CD14-positive monocyte (primary cell): ENCODE results near the gene SGCD. TPM values are rescaled to one million over a fixed set of nuclear protein-coding genes. Genes with fewer than 3 reads are reported as not detected.

Source experiments
- DNase-seq, 3 donors: peaks; one replicate each; pipeline ENCODE4 v3.0.0-alpha.2; 2011 to 2022
- H2AFZ ChIP-seq: 2 replicates; pipeline ENCODE4 v1.6.0; 2012; ENCODE audit warnings: mild to moderate bottlenecking, low read depth, low read length, inconsistent platforms; ENCODE audit not compliant: insufficient read depth, poor library complexity, severe bottlenecking
- H3K27ac ChIP-seq, 2 donors: 1 replicate in 1 of 2; 2 replicates in 1 of 2; pipeline ENCODE4 v1.5.1; 2012 to 2013; ENCODE audit warnings: low read length in 2 of 2, control low read depth in 1 of 2, inconsistent platforms in 1 of 2, low read depth in 1 of 2, mild to moderate bottlenecking in 1 of 2
- H3K27me3 ChIP-seq, 2 donors: one replicate each; pipeline versions ENCODE4 v1.6.0 to v1.6.1; 2011 to 2013; ENCODE audit warnings: low read length in 2 of 2; ENCODE audit not compliant: control insufficient read depth in 2 of 2, insufficient read depth in 2 of 2
- H3K36me3 ChIP-seq, 2 donors: replicated peaks in 1 of 2; 1 replicate in 1 of 2; 2 replicates in 1 of 2; pipeline versions ENCODE4 v1.5.1 to v1.6.1; 2012 to 2013; ENCODE audit warnings: low read length in 2 of 2, control low read depth in 1 of 2, inconsistent platforms in 1 of 2, mild to moderate bottlenecking in 1 of 2; ENCODE audit not compliant: insufficient read depth in 2 of 2, control insufficient read depth in 1 of 2
- H3K4me1 ChIP-seq, 2 donors: 1 replicate in 1 of 2; 2 replicates in 1 of 2; pipeline versions ENCODE4 v1.5.1 to v1.6.1; 2012 to 2013; ENCODE audit warnings: low read length in 2 of 2, control low read depth in 1 of 2, inconsistent platforms in 1 of 2, mild to moderate bottlenecking in 1 of 2, moderate library complexity in 1 of 2; ENCODE audit not compliant: insufficient read depth in 2 of 2, control insufficient read depth in 1 of 2
- H3K4me2 ChIP-seq: replicated peaks from 2 replicates; pipeline ENCODE3; 2012; ENCODE audit warnings: low read length, moderate library complexity, mild to moderate bottlenecking; ENCODE audit not compliant: poor library complexity, severe bottlenecking; ENCODE audit errors: extremely low read depth
- H3K4me3 ChIP-seq, 3 experiments: fragments of 200-600 bp in 1 of 3; sonication (generic) in 1 of 3; replicated peaks in 1 of 3; 1 replicate in 2 of 3; 2 replicates in 1 of 3; pipeline ENCODE4 v1.5.1; 2011 to 2013; ENCODE audit warnings: low read length in 3 of 3, mild to moderate bottlenecking in 3 of 3, control low read depth in 2 of 3, low read depth in 2 of 3, inconsistent platforms in 1 of 3, moderate library complexity in 1 of 3
- H3K79me2 ChIP-seq: 2 replicates; pipeline ENCODE4 v1.6.0; 2012; ENCODE audit warnings: mild to moderate bottlenecking, control low read depth, inconsistent platforms, low read length, moderate library complexity; ENCODE audit not compliant: insufficient read depth
- H3K9ac ChIP-seq: 2 replicates; pipeline ENCODE4 v1.6.0; 2017; ENCODE audit warnings: low read length, mild to moderate bottlenecking; ENCODE audit not compliant: insufficient read depth, poor library complexity, severe bottlenecking
- H3K9me3 ChIP-seq, 2 donors: replicated peaks in 1 of 2; 1 replicate in 1 of 2; 2 replicates in 1 of 2; pipeline versions ENCODE4 v1.5.1 to v1.6.1; 2012 to 2013; ENCODE audit warnings: low read length in 2 of 2, control low read depth in 1 of 2; ENCODE audit not compliant: control insufficient read depth in 1 of 2, insufficient read depth in 1 of 2
- H4K20me1 ChIP-seq: 2 replicates; pipeline ENCODE4 v1.6.0; 2012; ENCODE audit warnings: mild to moderate bottlenecking, low read length, control low read depth, moderate library complexity; ENCODE audit not compliant: insufficient read depth
- H3K27ac Mint-ChIP-seq, 7 donors: one replicate each; pipeline ENCODE4 v1.8.0; 2020; ENCODE audit warnings: mild to moderate bottlenecking in 7 of 7, mixed read lengths in 7 of 7, moderate library complexity in 6 of 7, inconsistent platforms in 2 of 7
- H3K27me3 Mint-ChIP-seq, 3 donors: one replicate each; pipeline ENCODE4 v1.8.0; 2021 to 2022; ENCODE audit warnings: low read depth in 3 of 3, mild to moderate bottlenecking in 3 of 3, mixed read lengths in 3 of 3, moderate library complexity in 3 of 3, inconsistent platforms in 1 of 3
- H3K36me3 Mint-ChIP-seq, 2 donors: one replicate each; pipeline ENCODE4 v1.8.0; 2020; ENCODE audit warnings: mixed read lengths in 2 of 2, inconsistent platforms in 1 of 2, mild to moderate bottlenecking in 1 of 2
- H3K4me1 Mint-ChIP-seq: one replicate; pipeline ENCODE4 v1.8.0; 2020; ENCODE audit warnings: mild to moderate bottlenecking, mixed read lengths
- H3K4me3 Mint-ChIP-seq, 2 donors: one replicate each; pipeline ENCODE4 v1.8.0; 2020; ENCODE audit warnings: mild to moderate bottlenecking in 2 of 2, mixed read lengths in 2 of 2, moderate library complexity in 1 of 2
- H3K9me3 Mint-ChIP-seq, 7 donors: one replicate each; pipeline ENCODE4 v1.8.0; 2020 to 2022; ENCODE audit warnings: mixed read lengths in 7 of 7, mild to moderate bottlenecking in 6 of 7, moderate library complexity in 6 of 7, inconsistent platforms in 2 of 7
- WGBS: methylation state at CpG from one replicate; pipeline ENCODE4 v1.1.5; 2013; ENCODE audit warnings: missing lambda C conversion rate; ENCODE audit not compliant: insufficient coverage; 5-methylcytosine and 5-hydroxymethylcytosine counted together
- intact Hi-C, 2 donors: fragments of 100-400 bp; cut with micrococcal nuclease; formaldehyde crosslinking; loops; one replicate each; pipeline versions ENCODE4 v1.15.0 to v1.15.1; 2023
- polyA plus RNA-seq, 3 donors: library from polyadenylated mRNA; depleted of rRNA in 1 of 3; unstranded in 2 of 3; stranded (reverse) in 1 of 3; fragments of 300-500 nt in 2 of 3; fragments of >200 nt in 1 of 3; fragmentation: Illumina TruSeq in 2 of 3; gene quantifications; 1 replicate in 2 of 3; 2 replicates in 1 of 3; pipeline ENCODE4 v1.2.3, GENCODE V29; 2012 to 2021
- TF ChIP-seq, protein P1 (sequence below): fragments of 200-600 bp; IDR thresholded peaks from one replicate; pipeline ENCODE4 v1.8.0; 2022; ENCODE audit warnings: antibody characterized with exemption, mild to moderate bottlenecking

The SGCD gene
- polyA plus RNA-seq, 3 donors, result not detected

DNA sequence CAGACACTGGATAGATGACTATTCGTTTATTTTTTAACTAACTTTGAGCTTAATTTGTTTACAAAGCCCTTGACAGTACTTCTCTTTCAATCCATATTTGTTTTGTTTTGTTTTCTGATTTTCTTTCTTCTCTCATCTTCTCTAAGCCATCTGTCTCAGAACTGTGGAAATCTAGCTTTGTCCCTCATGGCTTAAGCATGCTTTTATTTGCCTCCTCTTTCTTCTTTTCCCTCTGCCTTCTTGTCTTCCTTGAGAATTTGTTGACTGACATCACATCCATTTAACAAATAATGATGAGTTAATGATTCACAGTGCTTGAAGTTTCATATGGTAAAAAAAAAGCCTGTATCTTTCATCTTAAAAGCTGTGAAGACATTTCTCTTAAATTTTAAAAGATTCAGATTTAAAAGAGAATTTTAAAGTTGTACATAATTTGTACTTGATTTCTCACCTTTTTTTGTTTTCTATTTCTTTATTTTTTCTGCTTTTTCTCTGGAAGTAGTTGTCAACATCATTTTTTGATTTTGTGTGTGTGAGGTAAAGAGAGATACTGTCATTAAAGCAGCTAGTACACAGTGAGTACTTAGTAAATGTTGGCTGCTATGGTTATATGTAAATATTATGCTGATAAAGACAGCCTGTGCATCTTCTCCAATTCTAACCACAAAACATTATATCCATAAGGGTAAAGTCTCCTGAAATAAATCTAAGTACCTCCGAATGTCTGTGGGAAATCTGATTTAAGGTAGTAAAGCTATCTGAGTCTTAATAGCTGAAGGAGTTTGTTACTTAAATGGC, 13.9 kb upstream of the SGCD start:
- Histone ChIP-seq H3K4me1 (no peaks in the 10 kb centered on the region), H3K4me3 (no peak overlapping the region), H3K27ac (no peak overlapping the region), H3K79me2 (no peaks in the 10 kb centered on the region), H3K36me3 (no peaks in the 10 kb centered on the region), H3K27me3 (no peaks in the 10 kb centered on the region), H4K20me1 (no peaks in the 10 kb centered on the region), H3K9me3 (peaks cover 3 to 22% of the 10 kb centered on the region in 2 donors), H2AFZ (no peak overlapping the region), H3K4me2 (no peak overlapping the region), H3K9ac (no peak overlapping the region)
- DNase-seq, result no peak
- intact Hi-C loops, result no loop called here
- no peak overlapping the region for H3K4me3 Mint-ChIP-seq
- peaks cover 0 to 9% (median 6%) of the 10 kb centered on the region in 7 donors for H3K9me3 Mint-ChIP-seq
- H3K27ac Mint-ChIP-seq, result no peak overlapping the region
- no peaks in the 10 kb centered on the region for H3K4me1 Mint-ChIP-seq
- H3K27me3 Mint-ChIP-seq, result peaks cover 0 to 1% (median 0%) of the 10 kb centered on the region in 3 donors
- no peaks in the 10 kb centered on the region for H3K36me3 Mint-ChIP-seq
- TF ChIP-seq, protein P1, sequence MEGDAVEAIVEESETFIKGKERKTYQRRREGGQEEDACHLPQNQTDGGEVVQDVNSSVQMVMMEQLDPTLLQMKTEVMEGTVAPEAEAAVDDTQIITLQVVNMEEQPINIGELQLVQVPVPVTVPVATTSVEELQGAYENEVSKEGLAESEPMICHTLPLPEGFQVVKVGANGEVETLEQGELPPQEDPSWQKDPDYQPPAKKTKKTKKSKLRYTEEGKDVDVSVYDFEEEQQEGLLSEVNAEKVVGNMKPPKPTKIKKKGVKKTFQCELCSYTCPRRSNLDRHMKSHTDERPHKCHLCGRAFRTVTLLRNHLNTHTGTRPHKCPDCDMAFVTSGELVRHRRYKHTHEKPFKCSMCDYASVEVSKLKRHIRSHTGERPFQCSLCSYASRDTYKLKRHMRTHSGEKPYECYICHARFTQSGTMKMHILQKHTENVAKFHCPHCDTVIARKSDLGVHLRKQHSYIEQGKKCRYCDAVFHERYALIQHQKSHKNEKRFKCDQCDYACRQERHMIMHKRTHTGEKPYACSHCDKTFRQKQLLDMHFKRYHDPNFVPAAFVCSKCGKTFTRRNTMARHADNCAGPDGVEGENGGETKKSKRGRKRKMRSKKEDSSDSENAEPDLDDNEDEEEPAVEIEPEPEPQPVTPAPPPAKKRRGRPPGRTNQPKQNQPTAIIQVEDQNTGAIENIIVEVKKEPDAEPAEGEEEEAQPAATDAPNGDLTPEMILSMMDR, result no peak
- WGBS, result no CpG with 5 or more reads among the region's 2 CpGs

DNA sequence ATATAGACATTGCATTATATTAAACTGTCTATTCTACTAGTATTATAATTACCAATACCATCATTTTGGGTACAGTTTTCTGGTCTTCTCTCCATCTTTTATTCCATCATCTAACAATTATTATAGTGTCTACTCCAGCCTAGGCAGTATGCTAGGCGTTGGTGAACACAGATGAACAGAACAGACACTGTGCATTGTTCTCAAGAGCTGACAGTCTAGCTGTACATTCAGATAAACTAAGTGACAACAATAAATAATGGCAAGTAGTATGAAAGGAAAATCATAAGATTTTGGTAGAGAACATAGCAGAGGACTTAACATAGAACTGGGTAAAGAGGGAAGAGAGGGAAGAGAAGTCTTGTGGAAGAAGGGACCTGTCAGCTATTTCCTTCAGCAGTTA, 12.5 kb upstream of the SGCD start:
- no peak overlapping the region for H3K4me3 Mint-ChIP-seq
- no peak overlapping the region for H2AFZ ChIP-seq
- no CpG with 5 or more reads among the region's 1 CpG for WGBS

More for the DNA sequence above, 12.5 kb upstream of the SGCD start:
- Mint-ChIP-seq H3K27ac (no peak overlapping the region), H3K9me3 (peaks cover 0 to 10% (median 4%) of the 10 kb centered on the region in 7 donors), H3K36me3 (no peaks in the 10 kb centered on the region), H3K4me1 (no peaks in the 10 kb centered on the region), H3K27me3 (peaks cover 0 to 1% (median 0%) of the 10 kb centered on the region in 3 donors)
- no peak overlapping the region for H3K4me3 ChIP-seq
- H3K4me1 ChIP-seq, result no peaks in the 10 kb centered on the region
- H3K27ac ChIP-seq, result no peak overlapping the region
- no peaks in the 10 kb centered on the region for H3K27me3 ChIP-seq
- intact Hi-C loops, result no loop called here
- peaks cover 0 to 9% of the 10 kb centered on the region in 2 donors for H3K9me3 ChIP-seq
- H3K9ac ChIP-seq, result no peak overlapping the region
- H3K36me3 ChIP-seq, result no peaks in the 10 kb centered on the region
- no peaks in the 10 kb centered on the region for H4K20me1 ChIP-seq
- no peak overlapping the region for H3K4me2 ChIP-seq
- TF ChIP-seq, protein P1, result no peak
- DNase-seq, result no peak
- no peaks in the 10 kb centered on the region for H3K79me2 ChIP-seq
